ENCODE data around the gene ALX1.

The ALX1 gene

GRCh38 chr12:85280165-85280983, at the start of gene ALX1:
TSS of gene ALX1 (plus strand) at chr12:85280220. CDS start at chr12:85280262, 42 bp downstream.
- DNase-seq: peak; percentile 3

- DNase-seq: no peak
Measured at GRCh38 chr12:85237327-85237726, 42.7 kb upstream of the ALX1 start.

GRCh38 chr12:85244561-85244960, 35.5 kb upstream of the ALX1 start:
- DNase-seq: no peak

- no peak for DNase-seq
Measured at GRCh38 chr12:85253853-85254252, 26.2 kb upstream of the ALX1 start.

- DNase-seq: no peak
Measured at GRCh38 chr12:85257671-85258070, 22.3 kb upstream of the ALX1 start.

DNA sequence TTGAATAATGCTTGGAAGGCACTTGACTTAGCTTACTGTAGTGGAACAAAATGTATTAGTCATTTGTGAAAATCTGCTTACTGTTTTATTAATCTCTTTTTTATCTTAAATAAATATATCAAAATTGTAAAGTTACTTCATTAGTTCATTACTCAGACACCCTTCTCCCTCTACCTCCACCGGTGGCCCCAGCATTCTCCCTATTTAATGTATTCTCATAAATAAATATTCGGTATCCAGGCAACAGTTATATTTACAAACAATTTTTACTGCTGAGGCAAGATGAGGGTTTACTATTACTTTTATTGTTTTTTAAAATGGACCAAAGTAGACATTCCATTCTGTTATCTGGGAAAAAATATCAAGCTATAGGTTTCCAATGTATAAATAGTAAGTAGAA, 19.6 kb upstream of the ALX1 start:
- no peak for DNase-seq

GRCh38 chr12:85260896-85261295, 19.1 kb upstream of the ALX1 start:
- DNase-seq: no peak

DNA sequence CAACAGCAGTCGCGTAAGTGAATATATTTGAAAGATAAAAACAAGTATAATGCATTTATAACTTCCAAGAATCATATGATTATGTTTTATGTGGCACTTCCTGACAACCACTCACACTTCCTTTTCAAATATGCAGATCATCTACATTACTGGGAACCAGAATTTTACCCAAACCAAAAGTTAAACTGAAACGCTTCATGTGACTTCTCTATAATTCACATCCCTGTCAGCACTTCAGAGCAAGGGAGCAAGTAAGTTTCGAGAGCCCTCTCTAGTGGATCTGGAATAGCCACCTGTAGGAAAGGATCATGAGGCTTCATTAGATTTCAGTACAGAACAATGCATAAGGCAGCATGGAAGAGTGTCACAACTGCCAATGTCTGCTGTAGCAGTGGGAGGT, 13.7 kb upstream of the ALX1 start:
- no peak for DNase-seq

- no peak for DNase-seq
Measured at GRCh38 chr12:85273381-85274314, 6.4 kb upstream of the ALX1 start.

- DNase-seq: no peak
Measured at GRCh38 chr12:85274315-85274651, 5.7 kb upstream of the ALX1 start.

DNA sequence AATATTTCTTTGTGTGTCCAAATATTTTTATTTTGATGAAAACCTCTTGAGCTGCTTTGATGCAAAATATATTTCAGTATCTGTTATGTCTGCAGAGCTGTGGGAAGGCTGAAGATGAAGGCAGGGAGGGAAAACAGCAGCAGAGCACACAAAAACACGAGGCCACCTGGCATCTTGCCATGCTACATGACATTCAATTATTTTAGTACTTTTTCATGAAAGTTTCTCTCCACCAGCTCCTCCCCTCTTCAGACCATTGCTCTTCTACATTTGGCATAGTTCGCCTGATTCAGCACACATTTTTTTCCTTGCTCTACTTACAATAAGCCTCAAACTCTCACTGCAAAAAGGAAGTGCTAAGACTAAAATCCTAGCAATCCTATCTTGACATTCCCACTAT, 4.6 kb upstream of the ALX1 start:
- DNase-seq: no peak

- DNase-seq: no peak
Measured at GRCh38 chr12:85277191-85277590, 2.8 kb upstream of the ALX1 start.

GRCh38 chr12:85277900-85278597, 2.0 kb upstream of the ALX1 start:
- no peak for DNase-seq

GRCh38 chr12:85278598-85279448, 1.2 kb upstream of the ALX1 start:
- no peak for DNase-seq

DNA sequence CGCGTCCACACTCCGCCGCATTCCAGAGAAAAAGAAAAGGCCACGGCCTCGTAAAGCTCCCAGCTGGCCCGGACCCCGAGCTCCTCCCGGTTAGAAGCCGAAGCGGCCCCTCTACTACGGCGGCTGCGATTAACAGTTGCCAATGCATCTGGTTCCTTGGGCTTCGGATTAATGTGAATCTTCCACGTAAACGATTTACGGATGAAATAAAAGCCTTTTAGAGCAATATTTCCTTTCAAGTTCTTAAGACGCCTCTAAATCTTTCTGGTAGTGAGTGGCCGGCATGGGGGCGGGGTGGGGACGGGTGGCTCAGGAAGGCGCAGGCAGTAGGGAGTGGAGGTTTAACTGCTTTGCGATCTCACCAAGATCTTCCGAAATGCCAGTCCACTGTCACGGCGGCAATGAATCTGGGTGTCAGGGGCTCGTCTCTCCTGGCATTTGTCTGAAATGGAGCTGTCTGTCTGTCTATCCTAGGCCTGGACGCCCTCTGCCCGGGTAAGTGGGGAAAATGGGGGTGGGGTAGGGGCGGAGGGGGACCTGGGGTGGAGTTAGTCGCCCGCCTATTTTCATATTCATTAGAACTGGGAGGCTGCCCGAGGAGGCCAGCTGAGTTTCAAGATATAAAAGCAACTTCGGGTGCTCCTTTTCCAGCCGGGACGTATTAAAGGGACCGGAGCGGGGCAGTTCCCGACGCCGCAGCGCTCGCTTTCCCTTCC, 413 bp upstream of the ALX1 start:
- DNase-seq: no peak

DNA sequence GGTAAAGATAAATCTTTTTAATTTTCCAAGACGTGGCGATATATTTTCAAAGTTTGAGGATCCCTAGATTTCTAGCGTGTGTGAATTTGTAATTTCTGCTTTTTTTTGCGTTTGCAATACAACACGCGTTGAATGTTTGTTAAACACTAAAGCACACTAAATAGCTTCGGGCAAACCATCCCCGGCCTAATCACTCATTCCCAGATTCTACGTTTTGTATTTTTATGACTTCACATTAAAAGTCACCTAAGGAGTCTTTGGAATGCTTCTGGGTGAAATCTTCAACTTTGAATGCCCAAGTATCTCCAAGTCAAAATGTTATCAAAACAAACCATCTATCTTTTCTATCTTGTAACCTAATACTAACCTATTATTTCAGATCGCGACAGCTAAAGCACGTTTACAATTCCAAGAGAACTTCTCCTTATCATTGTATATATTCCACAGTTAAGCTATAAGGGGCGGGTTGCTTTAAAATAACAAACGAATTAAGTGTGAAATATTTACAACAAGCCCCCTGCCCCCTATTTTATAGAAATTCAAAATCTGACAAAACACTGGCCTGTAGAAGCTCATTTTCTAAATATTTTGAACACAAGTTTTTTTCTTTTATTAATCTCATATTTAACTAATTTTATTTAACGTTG, 1.1 kb downstream of the ALX1 start:
- DNase-seq: no peak

GRCh38 chr12:85281636-85282312, 1.8 kb downstream of the ALX1 start:
- DNase-seq: no peak

GRCh38 chr12:85283560-85283959, 3.5 kb downstream of the ALX1 start:
- DNase-seq: no peak

DNA sequence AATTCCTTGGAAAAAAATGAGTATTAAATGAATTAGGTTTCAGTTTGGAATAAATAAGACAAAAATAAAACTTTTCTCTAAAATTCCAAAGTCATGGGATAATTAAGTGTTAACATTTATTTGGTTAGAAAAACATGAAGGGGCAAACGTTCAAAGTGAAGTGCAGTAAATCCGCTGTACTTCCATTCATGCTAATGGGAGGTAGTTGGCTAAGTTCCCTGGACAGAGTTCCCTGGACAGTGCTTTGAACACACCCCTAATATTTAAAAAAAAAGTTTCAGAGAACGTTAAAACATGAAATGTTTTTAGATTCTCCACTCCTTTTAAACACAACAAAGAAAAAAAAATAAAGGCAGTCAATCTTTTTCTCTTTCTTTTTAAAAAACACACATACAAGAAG, 16.3 kb downstream of the ALX1 start:
- DNase-seq: no peak

DNA sequence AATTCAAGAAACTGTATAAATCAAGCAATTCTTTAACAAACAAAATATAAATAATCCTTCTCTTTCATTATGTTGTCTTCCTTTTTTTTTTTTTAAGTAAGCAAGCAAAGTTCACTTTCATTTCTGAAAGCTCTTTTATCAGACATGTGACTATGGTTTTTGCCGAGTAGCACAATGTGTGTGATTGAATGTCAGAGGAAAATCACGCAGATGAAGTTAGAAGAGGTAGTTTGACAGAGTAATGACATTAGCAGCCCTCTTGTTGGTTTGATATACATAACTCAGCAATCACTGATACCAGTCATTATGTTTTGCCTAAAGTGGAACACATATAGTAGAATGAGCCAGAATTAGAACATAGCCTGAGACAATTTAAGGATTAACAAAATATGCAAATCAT, 19.0 kb downstream of the ALX1 start:
- DNase-seq: no peak

GRCh38 chr12:85301051-85301450, 21.0 kb downstream of the ALX1 start:
- no peak for DNase-seq
